GM12892 (cell line): ENCODE data around the gene PORCN.
"Not testable (repeated sequence)": the region's sequence is repeated elsewhere in the genome, so short reads cannot be mapped to it uniquely, and the experiment has no call there.

Experiments used
- POLR2A ChIP-seq: IDR thresholded peaks from 2 replicates; pipeline ENCODE4 v1.6.1; 2011; ENCODE audit warnings: low read depth, low read length, control low read depth
- POLR2AphosphoS5 ChIP-seq: IDR thresholded peaks from 2 replicates; pipeline ENCODE4 v1.6.1; 2011; ENCODE audit warnings: low read depth, low read length, control low read depth
- TAF1 ChIP-seq: IDR thresholded peaks from 2 replicates; pipeline ENCODE4 v1.6.1; 2011; ENCODE audit warnings: low read depth, mild to moderate bottlenecking, control low read depth, low read length, borderline replicate concordance

DNA sequence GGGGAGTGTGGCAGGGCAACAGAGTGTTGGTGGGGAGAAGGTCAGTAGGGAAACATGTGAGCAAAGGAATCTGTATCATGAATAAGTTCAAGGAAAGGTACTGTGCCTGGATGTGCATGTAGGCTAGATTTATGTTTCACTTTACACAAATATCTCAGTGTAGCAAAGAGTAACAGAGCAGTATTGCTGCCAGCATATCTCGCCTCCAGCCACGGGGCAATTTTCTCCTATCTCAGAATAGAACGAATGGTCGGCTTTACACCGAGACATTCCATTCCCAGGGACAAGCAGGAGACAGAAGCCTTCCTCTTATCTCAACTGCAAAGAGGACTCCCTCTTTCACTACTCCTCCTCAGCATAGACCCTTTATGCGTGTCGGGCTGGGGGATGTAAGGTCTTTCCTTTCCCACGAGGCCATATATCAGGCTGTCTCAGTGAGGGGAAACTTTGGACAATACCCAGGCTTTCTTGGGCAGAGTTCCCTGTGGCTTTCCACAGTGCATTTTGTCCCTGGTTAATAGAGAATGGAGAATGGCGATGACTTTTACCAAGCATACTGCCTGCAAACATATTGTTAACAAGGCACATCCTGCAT lies 47.0 kb downstream of the PORCN start:
- TF ChIP-seq POLR2A, POLR2AphosphoS5, TAF1: not testable (repeated sequence)
